Left lung (tissue), 10 donors: ENCODE measurements around the gene RASSF3. TPM values are rescaled to one million over a fixed set of nuclear protein-coding genes. Genes with fewer than 3 reads are reported as not detected.

Experiments used
- ATAC-seq: fragments of 200-7000 bp; cut with Tn5 transposase; one replicate; pipeline ENCODE4 v1.9.1; 2020; ENCODE audit warnings: moderate library complexity
- DNase-seq, 4 donors: peaks; one replicate each; pipeline ENCODE4 v3.0.0-alpha.2; 2013 to 2020
- H3K27ac ChIP-seq, 2 donors: fragments of 200-600 bp; sonication (generic) in 1 of 2; one replicate each; pipeline versions ENCODE4 v1.5.0 to v1.8.0; 2020 to 2021
- H3K27me3 ChIP-seq, 2 donors: fragments of 200-600 bp; sonication (generic) in 1 of 2; one replicate each; pipeline versions ENCODE4 v1.5.0 to v1.8.0; 2020 to 2021
- H3K36me3 ChIP-seq, 2 donors: fragments of 200-600 bp; sonication (generic) in 1 of 2; one replicate each; pipeline versions ENCODE4 v1.5.0 to v1.8.0; 2020 to 2021
- H3K4me1 ChIP-seq, 2 donors: fragments of 200-600 bp; one replicate each; pipeline ENCODE4 v1.8.0; 2021
- H3K4me3 ChIP-seq, 2 donors: fragments of 200-600 bp; sonication (generic) in 1 of 2; one replicate each; pipeline versions ENCODE4 v1.5.0 to v1.8.0; 2020 to 2021; ENCODE audit warnings: mild to moderate bottlenecking in 1 of 2
- H3K9me3 ChIP-seq, 2 donors: fragments of 200-600 bp; sonication (generic) in 1 of 2; one replicate each; pipeline versions ENCODE4 v1.5.0 to v1.8.0; 2020 to 2021
- CTCF ChIP-seq, 2 donors: fragments of 200-600 bp; sonication (generic) in 1 of 2; IDR thresholded peaks; one replicate each; pipeline versions ENCODE4 v1.5.0 to v1.8.0; 2021; ENCODE audit warnings: antibody characterized with exemption in 2 of 2
- intact Hi-C, 2 donors: fragments of 100-400 bp; cut with DNase I; formaldehyde crosslinking; loops; one replicate each; pipeline versions ENCODE4 v1.11.2 to v1.14.2; 2022
- polyA plus RNA-seq, 6 donors: library from polyadenylated mRNA; unstranded; fragments of 120-200 nt; gene quantifications; one replicate each; pipeline ENCODE4 v1.2.1, GENCODE V29; 2013; ENCODE audit not compliant: insufficient read length in 6 of 6
- total RNA-seq, 2 donors: library from RNA; stranded (reverse); fragmentation: NEBNext Ultra II Directional; extraction: Animal tissue kit (Norgen Biotek cat#: 25700); gene quantifications; one replicate each; pipeline ENCODE4 v1.2.1, GENCODE V29; 2021
- donor health status: DM: no; HTN: yes; CAD: no.
- donor health status: DM: no; HTN: no; CAD: no.

RASSF3 gene
- total and polyA plus RNA-seq, 8 donors, result 30.3 to 90.2 (median 35.6) TPM

DNA sequence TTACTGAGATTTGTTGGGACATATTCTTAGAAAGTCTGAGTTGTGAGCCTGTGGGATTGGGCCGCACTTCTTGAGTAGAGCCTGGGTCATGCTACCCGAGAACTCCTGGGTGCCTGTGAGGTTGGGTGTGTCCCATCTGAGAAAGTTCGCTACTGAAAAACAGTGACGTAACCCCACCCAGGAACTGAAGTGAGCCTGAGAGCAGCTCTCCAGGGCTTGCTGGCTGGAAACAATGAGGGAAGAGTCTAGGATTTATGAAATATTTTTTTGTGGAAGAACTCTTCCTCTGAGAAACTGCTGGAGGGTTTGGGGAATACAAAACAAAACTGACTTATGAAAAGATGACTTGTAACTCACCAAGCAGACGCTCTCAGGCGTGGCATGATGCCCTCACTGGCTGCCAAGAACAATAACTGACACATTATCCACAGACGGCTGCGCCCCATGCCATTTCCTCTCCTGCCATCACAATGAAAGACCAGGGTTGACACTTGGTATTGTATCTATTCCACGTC is 69.2 kb downstream of the RASSF3 start:
- peak; percentile 91 for ATAC-seq
- no peak overlapping the region for H3K4me3 ChIP-seq
- H3K36me3 ChIP-seq, result no peaks in the 10 kb centered on the region
- no peaks in the 10 kb centered on the region for H3K9me3 ChIP-seq
- peak overlapping the region; percentile 73 to 78 for H3K27ac ChIP-seq
- TF ChIP-seq CTCF (IDR thresholded peaks at IDR 0.05), result no peak
- intact Hi-C loops, result loop anchor here (10.0 kb wide), 2 partner anchors 65 to 125 kb away; partner anchors contain the start of gene RASSF3 (in 1 of the 2)
- DNase-seq, result peak in 2 of 4 donors; percentile 68 to 77
- H3K4me1 ChIP-seq, result peaks cover 23 to 100% of the 10 kb centered on the region in 2 donors
- H3K27me3 ChIP-seq, result no peaks in the 10 kb centered on the region

DNA sequence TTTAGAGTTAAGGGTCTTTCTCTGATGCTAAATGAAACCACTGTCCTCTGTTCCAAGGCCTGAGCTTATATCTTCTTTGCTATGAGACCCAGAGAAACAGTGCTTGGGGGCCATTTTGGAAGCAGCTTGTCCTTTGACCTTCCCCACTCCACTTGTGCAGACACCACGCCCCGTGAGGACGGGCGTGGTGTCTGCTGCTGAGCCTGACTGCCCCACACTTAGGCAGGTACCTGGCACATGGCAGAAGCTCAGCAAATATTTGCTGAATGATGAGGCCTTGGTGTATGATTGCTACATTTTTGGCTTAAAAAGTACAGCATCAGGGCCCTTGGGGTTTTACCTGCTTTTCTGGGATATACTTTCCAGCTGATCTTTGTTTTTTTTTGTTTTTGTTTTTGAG is 69.9 kb downstream of the RASSF3 start:
- no peaks in the 10 kb centered on the region for H3K27me3 ChIP-seq
- peak; percentile 68 for ATAC-seq
- H3K9me3 ChIP-seq, result no peaks in the 10 kb centered on the region
- TF ChIP-seq CTCF (IDR thresholded peaks at IDR 0.05), result no peak
- peak overlapping the region; percentile 73 to 78 for H3K27ac ChIP-seq
- H3K4me3 ChIP-seq, result no peak overlapping the region
- peaks cover 20 to 100% of the 10 kb centered on the region in 2 donors for H3K4me1 ChIP-seq
- DNase-seq, result no peak
- intact Hi-C loops, result loop anchor here (10.0 kb wide), 2 partner anchors 65 to 125 kb away; partner anchors contain the start of gene RASSF3 (in 1 of the 2)
- H3K36me3 ChIP-seq, result peaks cover 0 to 6% of the 10 kb centered on the region in 2 donors

GRCh38 chr12:64681200-64682052 is 71.1 kb downstream of the RASSF3 start:
- TF ChIP-seq CTCF (IDR thresholded peaks at IDR 0.05), result no peak
- H3K4me3 ChIP-seq, result no peak overlapping the region

GRCh38 chr12:64682572-64683277 is 72.4 kb downstream of the RASSF3 start:
- H3K9me3 ChIP-seq, result no peaks in the 10 kb centered on the region
- H3K27me3 ChIP-seq, result no peaks in the 10 kb centered on the region
- intact Hi-C loops, result loop anchor here (10.0 kb wide), 2 partner anchors 68 to 128 kb away; partner anchors contain the start of gene RASSF3 (in 1 of the 2)
- H3K4me3 ChIP-seq, result no peak overlapping the region
- TF ChIP-seq CTCF (IDR thresholded peaks at IDR 0.05), result no peak
- H3K36me3 ChIP-seq, result peaks cover 0 to 31% of the 10 kb centered on the region in 2 donors
- DNase-seq, result peak in 2 of 4 donors; percentile 70 to 84
- peaks cover 16 to 84% of the 10 kb centered on the region in 2 donors for H3K4me1 ChIP-seq
- H3K27ac ChIP-seq, result peak overlapping the region in 1 of 2 donors; percentile 63
- ATAC-seq, result no peak

More at GRCh38 chr12:64681200-64682052, 71.1 kb downstream of the RASSF3 start:
- Histone ChIP-seq H3K36me3 (peaks cover 0 to 18% of the 10 kb centered on the region in 2 donors), H3K27ac (peak overlapping the region in 1 of 2 donors; percentile 35), H3K9me3 (no peaks in the 10 kb centered on the region), H3K27me3 (no peaks in the 10 kb centered on the region), H3K4me1 (peaks cover 16 to 93% of the 10 kb centered on the region in 2 donors)
- no peak for ATAC-seq
- intact Hi-C loops, result loop anchor here (10.0 kb wide), 2 partner anchors 67 to 127 kb away; partner anchors contain the start of gene RASSF3 (in 1 of the 2)
- no peak for DNase-seq
